Calu3 (cell line): ENCODE measurements around the gene PADI1. TPM values are rescaled to one million over a fixed set of nuclear protein-coding genes. Genes with fewer than 3 reads are reported as not detected.
A peak's percentile ranks its signal among the peaks of the same experiment; 100 is the strongest.

Source experiments
- BruUV-seq: library from RNA; stranded (reverse); fragments of 400-500 nt; replicated peaks from 2 replicates; lab custom pipeline; 2021; lab: Mats Ljungman, UMichigan
- CTCF ChIA-PET: fragments of 300-600 bp; sonication (Branson Sonifier 250); formaldehyde crosslinking; loops from one replicate; lab custom pipeline; 2022; ENCODE audit warnings: antibody characterized with exemption; lab: Charles Lee
- DNase-seq: peaks from one replicate; pipeline ENCODE4 v3.0.0; 2022
- H3K27ac Mint-ChIP-seq: one replicate; pipeline ENCODE4 v1.8.0; 2022; ENCODE audit warnings: mixed read lengths; ENCODE audit not compliant: unreplicated experiment
- H3K27me3 Mint-ChIP-seq: one replicate; pipeline ENCODE4 v1.8.0; 2022; ENCODE audit warnings: mixed read lengths; ENCODE audit not compliant: unreplicated experiment
- H3K36me3 Mint-ChIP-seq: one replicate; pipeline ENCODE4 v1.8.0; 2022; ENCODE audit warnings: mild to moderate bottlenecking, moderate library complexity, mixed read lengths; ENCODE audit not compliant: insufficient read depth, unreplicated experiment
- H3K4me1 Mint-ChIP-seq: one replicate; pipeline ENCODE4 v1.8.0; 2022; ENCODE audit warnings: mild to moderate bottlenecking, low read depth, mixed read lengths; ENCODE audit not compliant: unreplicated experiment
- H3K4me3 Mint-ChIP-seq: one replicate; pipeline ENCODE4 v1.8.0; 2022; ENCODE audit warnings: mild to moderate bottlenecking, low read depth, moderate library complexity, mixed read lengths; ENCODE audit not compliant: unreplicated experiment
- H3K9me3 Mint-ChIP-seq: one replicate; pipeline ENCODE4 v1.8.0; 2022; ENCODE audit warnings: low read depth, mixed read lengths; ENCODE audit not compliant: unreplicated experiment
- intact Hi-C: fragments of 100-400 bp; cut with micrococcal nuclease; formaldehyde crosslinking; loops from one replicate; pipeline ENCODE4 v1.10.0; 2022; ENCODE audit not compliant: unreplicated experiment
- total RNA-seq: library from RNA; stranded (reverse); gene quantifications from 2 replicates; pipeline ENCODE4 v1.2.3, GENCODE V29; 2022
- TF ChIP-seq, protein P1 (sequence below): fragments of 200-600 bp; IDR thresholded peaks from one replicate; pipeline ENCODE4 v1.8.0; 2022; ENCODE audit warnings: antibody characterized with exemption; ENCODE audit not compliant: unreplicated experiment

The PADI1 gene
- total RNA-seq, 1 experiment from 2014 or later = 2.3 TPM

GRCh38 chr1:17163789-17164666, 40.9 kb upstream of the PADI1 start:
- peaks cover 19% of the 10 kb centered on the region for H3K4me1 Mint-ChIP-seq
- no peaks in the 10 kb centered on the region for H3K27me3 Mint-ChIP-seq
- no peaks in the 10 kb centered on the region for H3K36me3 Mint-ChIP-seq
- TF ChIP-seq, protein P1, sequence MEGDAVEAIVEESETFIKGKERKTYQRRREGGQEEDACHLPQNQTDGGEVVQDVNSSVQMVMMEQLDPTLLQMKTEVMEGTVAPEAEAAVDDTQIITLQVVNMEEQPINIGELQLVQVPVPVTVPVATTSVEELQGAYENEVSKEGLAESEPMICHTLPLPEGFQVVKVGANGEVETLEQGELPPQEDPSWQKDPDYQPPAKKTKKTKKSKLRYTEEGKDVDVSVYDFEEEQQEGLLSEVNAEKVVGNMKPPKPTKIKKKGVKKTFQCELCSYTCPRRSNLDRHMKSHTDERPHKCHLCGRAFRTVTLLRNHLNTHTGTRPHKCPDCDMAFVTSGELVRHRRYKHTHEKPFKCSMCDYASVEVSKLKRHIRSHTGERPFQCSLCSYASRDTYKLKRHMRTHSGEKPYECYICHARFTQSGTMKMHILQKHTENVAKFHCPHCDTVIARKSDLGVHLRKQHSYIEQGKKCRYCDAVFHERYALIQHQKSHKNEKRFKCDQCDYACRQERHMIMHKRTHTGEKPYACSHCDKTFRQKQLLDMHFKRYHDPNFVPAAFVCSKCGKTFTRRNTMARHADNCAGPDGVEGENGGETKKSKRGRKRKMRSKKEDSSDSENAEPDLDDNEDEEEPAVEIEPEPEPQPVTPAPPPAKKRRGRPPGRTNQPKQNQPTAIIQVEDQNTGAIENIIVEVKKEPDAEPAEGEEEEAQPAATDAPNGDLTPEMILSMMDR = no peak
- BruUV-seq = no TSS peak
- no peak overlapping the region for H3K27ac Mint-ChIP-seq
- no peak for DNase-seq
- H3K9me3 Mint-ChIP-seq = peaks cover under 1% of the 10 kb centered on the region
- H3K4me3 Mint-ChIP-seq = no peak overlapping the region
- CTCF ChIA-PET = no interaction called here
- intact Hi-C loops = no loop called here

- intact Hi-C loops = no loop called here
- CTCF ChIA-PET = no interaction called here
Measured at GRCh38 chr1:17165823-17166222, 39.1 kb upstream of the PADI1 start.

GRCh38 chr1:17167041-17167785, 37.7 kb upstream of the PADI1 start:
- H3K36me3 Mint-ChIP-seq = no peaks in the 10 kb centered on the region
- CTCF ChIA-PET = interaction anchor here (0.6 to 2.1 kb wide), 2 partner anchors 9 to 67 kb away, joined by 3 to 5 read pairs; no protein-coding TSS in a partner anchor
- no peak for DNase-seq
- H3K27me3 Mint-ChIP-seq = no peaks in the 10 kb centered on the region
- H3K4me3 Mint-ChIP-seq = no peak overlapping the region
- intact Hi-C loops = no loop called here
- peaks cover 30% of the 10 kb centered on the region for H3K4me1 Mint-ChIP-seq
- H3K27ac Mint-ChIP-seq = peak overlapping the region; percentile 33
- BruUV-seq = no TSS peak
- TF ChIP-seq, protein P1 = no peak
- H3K9me3 Mint-ChIP-seq = no peaks in the 10 kb centered on the region

More at GRCh38 chr1:17165823-17166222, 39.1 kb upstream of the PADI1 start:
- Mint-ChIP-seq H3K36me3 (no peaks in the 10 kb centered on the region), H3K27me3 (no peaks in the 10 kb centered on the region), H3K27ac (no peak overlapping the region), H3K4me3 (no peak overlapping the region), H3K4me1 (peaks cover 24% of the 10 kb centered on the region), H3K9me3 (no peaks in the 10 kb centered on the region)
- TF ChIP-seq, protein P1 = no peak
- BruUV-seq = no TSS peak
- DNase-seq = no peak

GRCh38 chr1:17167786-17168090, 37.2 kb upstream of the PADI1 start:
- H3K4me1 Mint-ChIP-seq = peaks cover 30% of the 10 kb centered on the region
- DNase-seq = no peak
- H3K36me3 Mint-ChIP-seq = no peaks in the 10 kb centered on the region
- H3K9me3 Mint-ChIP-seq = no peaks in the 10 kb centered on the region
- CTCF ChIA-PET = interaction anchor here (0.6 to 2.1 kb wide), 2 partner anchors 9 to 66 kb away, joined by 3 to 5 read pairs; no protein-coding TSS in a partner anchor
- no peak overlapping the region for H3K27ac Mint-ChIP-seq
- H3K27me3 Mint-ChIP-seq = no peaks in the 10 kb centered on the region
- TF ChIP-seq, protein P1 = no peak
- H3K4me3 Mint-ChIP-seq = no peak overlapping the region
- intact Hi-C loops = no loop called here
- no TSS peak for BruUV-seq
